Cardiac fibroblast (primary cell): ENCODE data around the gene LRP8.

Experiments
- DNase-seq, 2 donors: peaks; one replicate each; pipeline versions ENCODE4 v3.0.0 to v3.0.0-alpha.2; 2010; ENCODE audit warnings: low read depth in 2 of 2
- H3K4me3 ChIP-seq, 2 donors: replicated peaks in 1 of 2; 1 replicate in 1 of 2; 2 replicates in 1 of 2; pipeline ENCODE4 v1.5.1; 2011; ENCODE audit warnings: low read depth in 2 of 2, low read length in 2 of 2, mild to moderate bottlenecking in 2 of 2, moderate library complexity in 1 of 2
- CTCF ChIP-seq: IDR thresholded peaks from one replicate; pipeline ENCODE4 v1.5.1; 2011; ENCODE audit warnings: low read depth, mild to moderate bottlenecking, low read length, inconsistent platforms

Gene LRP8

GRCh38 chr1:53328009-53328461, at the start of gene LRP8:
Gene LRP8, minus strand, starts transcription at chr1:53328070. Its CDS starts 158 bp downstream, at chr1:53327912.
- TF ChIP-seq CTCF = no peak
- DNase-seq = peak; percentile 62 to 71
- peak within 1 kb of the TSS; percentile 77 to 87 for H3K4me3 ChIP-seq

- TF ChIP-seq CTCF = no peak
- DNase-seq = no peak
- no peak overlapping the region for H3K4me3 ChIP-seq
Measured at GRCh38 chr1:53377438-53377841, 49.6 kb upstream of the LRP8 start.

- TF ChIP-seq CTCF = no peak
- H3K4me3 ChIP-seq = no peak overlapping the region
- DNase-seq = no peak
Measured at GRCh38 chr1:53376742-53377437, 49.0 kb upstream of the LRP8 start.

- no peak overlapping the region for H3K4me3 ChIP-seq
- DNase-seq = no peak
- TF ChIP-seq CTCF = no peak
Measured at GRCh38 chr1:53376041-53376461, 48.2 kb upstream of the LRP8 start.

GRCh38 chr1:53375440-53375839, 47.6 kb upstream of the LRP8 start:
- H3K4me3 ChIP-seq = no peak overlapping the region
- no peak for DNase-seq
- TF ChIP-seq CTCF = no peak

GRCh38 chr1:53373246-53373645, 45.4 kb upstream of the LRP8 start:
- DNase-seq = no peak
- no peak overlapping the region for H3K4me3 ChIP-seq
- TF ChIP-seq CTCF = no peak
